Gastrocnemius medialis (tissue), 4 donors: ENCODE data around the gene SLC39A13. TPM values are rescaled to one million over a fixed set of nuclear protein-coding genes. Genes with fewer than 3 reads are reported as not detected.

Experiments used
- ATAC-seq, 2 donors: fragments of 150-250 bp; one replicate each; pipeline ENCODE4 v1.9.1; 2016
- DNase-seq, 2 donors: peaks; one replicate each; pipeline ENCODE4 v3.0.0-alpha.2; 2019
- H3K27ac ChIP-seq, 4 donors: fragments of 200-600 bp; sonication (generic); 1 replicate in 1 of 4; 2 replicates in 3 of 4; pipeline ENCODE4 v1.5.1; 2016 to 2018; ENCODE audit warnings: mild to moderate bottlenecking in 2 of 4, moderate library complexity in 1 of 4
- H3K27me3 ChIP-seq, 3 donors: fragments of 200-600 bp; sonication (generic) in 2 of 3; 1 replicate in 1 of 3; 2 replicates in 2 of 3; pipeline versions ENCODE4 v1.5.1 to v1.6.0; 2016 to 2019; ENCODE audit warnings: mild to moderate bottlenecking in 1 of 3, moderate library complexity in 1 of 3
- H3K36me3 ChIP-seq, 2 donors: fragments of 200-600 bp; sonication (generic) in 1 of 2; one replicate each; pipeline ENCODE4 v1.5.1; 2017 to 2018
- H3K4me1 ChIP-seq, 2 donors: fragments of 200-600 bp; sonication (generic) in 1 of 2; one replicate each; pipeline ENCODE4 v1.5.1; 2016 to 2017; ENCODE audit warnings: mild to moderate bottlenecking in 2 of 2
- H3K4me3 ChIP-seq, 4 donors: fragments of 200-600 bp; sonication (generic) in 3 of 4; 1 replicate in 1 of 4; 2 replicates in 3 of 4; pipeline ENCODE4 v1.5.1; 2016 to 2019; ENCODE audit warnings: mild to moderate bottlenecking in 2 of 4
- H3K9me3 ChIP-seq, 3 donors: fragments of 200-600 bp; sonication (generic) in 2 of 3; 1 replicate in 1 of 3; 2 replicates in 2 of 3; pipeline ENCODE4 v1.5.1; 2016 to 2019
- POLR2A ChIP-seq, 2 donors: fragments of 450-650 bp; IDR thresholded peaks; one replicate each; pipeline ENCODE4 v1.6.1; 2017; ENCODE audit warnings: antibody characterized with exemption in 2 of 2, mild to moderate bottlenecking in 2 of 2, moderate library complexity in 2 of 2
- in situ Hi-C, 4 donors: fragments of 200-750 bp; cut with MboI; loops; one replicate each; pipeline versions ENCODE4 v1.15.0 to v1.8.0; 2017; ENCODE audit warnings: low sequenced_read_pairs in 4 of 4
- intact Hi-C: fragments of 100-400 bp; cut with DNase I; formaldehyde crosslinking; loops from one replicate; pipeline ENCODE4 v1.15.1; 2023; ENCODE audit warnings: low total_unique reads
- total RNA-seq, 4 donors: library from RNA; depleted of rRNA; stranded (reverse); fragments of >200 nt; gene quantifications; one replicate each; pipeline versions ENCODE4 v1.1.0 to v1.2.3, GENCODE V29; 2016
- TF ChIP-seq, protein P1 (sequence below), 5 experiments: fragments of 450-650 bp in 3 of 5; fragments of 200-600 bp in 2 of 5; sonication (generic) in 2 of 5; IDR thresholded peaks in 4 of 5; conservative IDR thresholded peaks in 1 of 5; 1 replicate in 4 of 5; 2 replicates in 1 of 5; pipeline ENCODE4 v1.5.1; 2016 to 2019; ENCODE audit warnings: antibody characterized with exemption in 5 of 5, mild to moderate bottlenecking in 3 of 5, moderate library complexity in 3 of 5

Gene SLC39A13
- total RNA-seq, 4 donors from 2014 or later: 16.8 to 48.9 (median 25.6) TPM

- Histone ChIP-seq H3K36me3 (peaks cover 0 to 24% of the 10 kb centered on the region in 2 donors), H3K27ac (peak overlapping the region; percentile 49 to 88 (median 56)), H3K4me3 (no peak overlapping the region), H3K9me3 (no peaks in the 10 kb centered on the region), H3K4me1 (peaks cover 26 to 36% of the 10 kb centered on the region in 2 donors), H3K27me3 (no peaks in the 10 kb centered on the region)
- TF ChIP-seq, protein P1, sequence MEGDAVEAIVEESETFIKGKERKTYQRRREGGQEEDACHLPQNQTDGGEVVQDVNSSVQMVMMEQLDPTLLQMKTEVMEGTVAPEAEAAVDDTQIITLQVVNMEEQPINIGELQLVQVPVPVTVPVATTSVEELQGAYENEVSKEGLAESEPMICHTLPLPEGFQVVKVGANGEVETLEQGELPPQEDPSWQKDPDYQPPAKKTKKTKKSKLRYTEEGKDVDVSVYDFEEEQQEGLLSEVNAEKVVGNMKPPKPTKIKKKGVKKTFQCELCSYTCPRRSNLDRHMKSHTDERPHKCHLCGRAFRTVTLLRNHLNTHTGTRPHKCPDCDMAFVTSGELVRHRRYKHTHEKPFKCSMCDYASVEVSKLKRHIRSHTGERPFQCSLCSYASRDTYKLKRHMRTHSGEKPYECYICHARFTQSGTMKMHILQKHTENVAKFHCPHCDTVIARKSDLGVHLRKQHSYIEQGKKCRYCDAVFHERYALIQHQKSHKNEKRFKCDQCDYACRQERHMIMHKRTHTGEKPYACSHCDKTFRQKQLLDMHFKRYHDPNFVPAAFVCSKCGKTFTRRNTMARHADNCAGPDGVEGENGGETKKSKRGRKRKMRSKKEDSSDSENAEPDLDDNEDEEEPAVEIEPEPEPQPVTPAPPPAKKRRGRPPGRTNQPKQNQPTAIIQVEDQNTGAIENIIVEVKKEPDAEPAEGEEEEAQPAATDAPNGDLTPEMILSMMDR (IDR thresholded peaks at IDR 0.05 in 4 of 5, conservative IDR thresholded peaks at IDR 0.05 in 1 of 5): no peak
- no peak for TF ChIP-seq POLR2A (IDR thresholded peaks at IDR 0.05)
- DNase-seq (peak in 1 of 2 donors; percentile 46), ATAC-seq (no peak)
- intact Hi-C loops (no loop called here), in situ Hi-C loops (no loop called here)
These were observed 5.7 kb downstream of the SLC39A13 start for GRCh38 chr11:47413908-47414684.

DNA sequence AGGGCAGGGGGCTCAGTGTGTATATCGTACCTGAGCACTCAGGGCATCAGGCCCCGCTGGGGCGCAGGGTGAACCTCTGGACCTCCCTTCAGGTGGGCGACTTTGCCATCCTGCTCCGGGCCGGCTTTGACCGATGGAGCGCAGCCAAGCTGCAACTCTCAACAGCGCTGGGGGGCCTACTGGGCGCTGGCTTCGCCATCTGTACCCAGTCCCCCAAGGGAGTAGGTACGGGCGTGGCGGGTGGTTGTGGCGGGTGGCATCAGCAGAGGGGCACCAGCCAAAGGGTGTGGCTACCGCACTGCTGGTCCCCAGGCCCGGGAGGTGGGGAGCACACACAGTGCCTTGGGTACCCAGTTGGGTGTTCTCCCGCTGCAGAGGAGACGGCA is 6.3 kb downstream of the SLC39A13 start:
- Histone ChIP-seq H3K27me3 (no peaks in the 10 kb centered on the region), H3K36me3 (peaks cover 0 to 28% of the 10 kb centered on the region in 2 donors), H3K27ac (peak overlapping the region; percentile 49 to 88 (median 78)), H3K4me1 (peaks cover 20 to 30% of the 10 kb centered on the region in 2 donors), H3K9me3 (no peaks in the 10 kb centered on the region), H3K4me3 (no peak overlapping the region)
- no peak for DNase-seq
- ATAC-seq: no peak
- in situ Hi-C loops: no loop called here
- intact Hi-C loops: no loop called here
- TF ChIP-seq, protein P1 (IDR thresholded peaks at IDR 0.05 in 4 of 5, conservative IDR thresholded peaks at IDR 0.05 in 1 of 5): no peak
- TF ChIP-seq POLR2A (IDR thresholded peaks at IDR 0.05): no peak

GRCh38 chr11:47415091-47415854 is 6.9 kb downstream of the SLC39A13 start:
- peaks cover 18 to 24% of the 10 kb centered on the region in 2 donors for H3K4me1 ChIP-seq
- no peaks in the 10 kb centered on the region for H3K27me3 ChIP-seq
- TF ChIP-seq, protein P1 (IDR thresholded peaks at IDR 0.05 in 4 of 5, conservative IDR thresholded peaks at IDR 0.05 in 1 of 5): no peak
- TF ChIP-seq POLR2A (IDR thresholded peaks at IDR 0.05): no peak
- H3K27ac ChIP-seq: peak overlapping the region; percentile 73 to 88 (median 84)
- in situ Hi-C loops: no loop called here
- H3K4me3 ChIP-seq: no peak overlapping the region
- DNase-seq: no peak
- H3K36me3 ChIP-seq: peaks cover 0 to 34% of the 10 kb centered on the region in 2 donors
- intact Hi-C loops: no loop called here
- H3K9me3 ChIP-seq: no peaks in the 10 kb centered on the region
- no peak for ATAC-seq

GRCh38 chr11:47415949-47416472 is 7.6 kb downstream of the SLC39A13 start:
- DNase-seq (peak; percentile 74 to 86), ATAC-seq (peak; percentile 88 to 91)
- no peaks in the 10 kb centered on the region for H3K27me3 ChIP-seq
- no peak overlapping the region for H3K4me3 ChIP-seq
- intact Hi-C loops (no loop called here), in situ Hi-C loops (no loop called here)
- H3K9me3 ChIP-seq: no peaks in the 10 kb centered on the region
- H3K36me3 ChIP-seq: peaks cover 0 to 41% of the 10 kb centered on the region in 2 donors
- peaks cover 18 to 20% of the 10 kb centered on the region in 2 donors for H3K4me1 ChIP-seq
- TF ChIP-seq, protein P1 (IDR thresholded peaks at IDR 0.05 in 4 of 5, conservative IDR thresholded peaks at IDR 0.05 in 1 of 5): no peak
- no peak for TF ChIP-seq POLR2A (IDR thresholded peaks at IDR 0.05)
- peak overlapping the region; percentile 73 to 88 (median 84) for H3K27ac ChIP-seq
